HG02588 (cell line): ENCODE results near the gene TAP2.

Experiments
- ATAC-seq: cut with Tn5 transposase; IDR thresholded peaks from one replicate; pipeline ENCODE4 v1.9.1; 2021; ENCODE audit warnings: mild to moderate bottlenecking, moderate library complexity; ENCODE audit not compliant: unreplicated experiment

Gene TAP2

GRCh38 chr6:32794510-32794909 is 44.0 kb downstream of the TAP2 start:
- no peak for ATAC-seq

GRCh38 chr6:32792901-32793435 is 45.6 kb downstream of the TAP2 start:
- no peak for ATAC-seq

- no peak for ATAC-seq
These were observed 48.2 kb downstream of the TAP2 start for GRCh38 chr6:32790306-32790705.
